Testis (tissue), 2 donors: ENCODE data around the gene PIANP.

Experiments
- CTCF ChIP-seq, 3 experiments: fragments of 450-650 bp in 2 of 3; fragments of 200-600 bp in 1 of 3; sonication (generic) in 1 of 3; IDR thresholded peaks; one replicate each; pipeline ENCODE4 v1.5.1; 2016 to 2019; ENCODE audit warnings: antibody characterized with exemption in 3 of 3, mild to moderate bottlenecking in 2 of 3, moderate library complexity in 1 of 3
- POLR2A ChIP-seq: fragments of 450-650 bp; IDR thresholded peaks from one replicate; pipeline ENCODE4 v1.6.1; 2017; ENCODE audit warnings: antibody characterized with exemption, mild to moderate bottlenecking, moderate library complexity

DNA sequence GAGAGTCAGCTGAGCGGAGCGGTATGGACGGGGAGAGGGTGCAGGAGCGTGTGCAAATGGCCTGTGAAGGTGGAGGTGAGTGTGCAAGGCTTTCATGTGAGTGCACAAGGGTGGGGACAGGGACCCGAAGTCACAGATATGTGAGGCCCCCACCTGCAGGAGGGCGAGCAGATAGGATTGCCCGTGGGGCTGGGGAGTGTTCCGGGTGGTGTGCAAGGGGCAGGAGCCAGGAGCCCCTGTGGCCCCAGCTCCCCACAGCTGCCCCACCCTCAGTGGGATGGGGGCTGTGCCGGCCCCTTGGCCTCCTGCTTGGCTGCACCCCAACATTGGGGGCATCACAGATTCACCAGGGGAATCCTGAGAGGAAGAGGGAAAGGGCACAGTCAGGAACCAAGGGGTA lies 5.9 kb downstream of the PIANP start:
- TF ChIP-seq CTCF (IDR thresholded peaks at IDR 0.05) = no peak
- TF ChIP-seq POLR2A = no peak
